CD4-positive, alpha-beta T cell treated with Interleukin-1 beta for 1 hour (primary cell): ENCODE results near the gene DIP2A.
"Not testable (repeated sequence)": the region's sequence is repeated elsewhere in the genome, so short reads cannot be mapped to it uniquely, and the experiment has no call there.

ENCODE experiments used
- DNase-seq, 2 donors: peaks; one replicate each; pipeline ENCODE4 v3.0.0-alpha.2; 2020 to 2022

DIP2A gene

DNA sequence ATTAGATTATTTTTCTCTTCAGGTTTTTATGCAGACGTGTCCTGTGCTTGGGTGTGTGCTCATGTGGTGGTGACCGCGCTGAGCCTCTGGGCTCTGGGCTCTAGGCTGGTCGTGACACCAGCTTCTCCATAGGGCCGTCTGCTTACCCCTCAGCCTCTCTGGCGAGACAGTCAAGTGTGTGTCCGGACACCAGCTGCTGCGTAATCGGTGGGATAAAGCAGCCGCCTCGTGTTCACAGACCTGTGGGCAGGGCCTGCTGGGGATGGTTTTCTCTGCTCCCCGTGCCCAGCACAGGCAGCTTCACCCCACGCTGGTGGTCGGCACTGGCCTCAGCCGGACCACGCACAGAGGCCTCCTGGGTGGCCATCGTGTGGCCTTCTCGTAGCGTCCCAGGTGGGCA lies 33.6 kb upstream of the DIP2A start:
- peak; percentile 9 to 17 for DNase-seq

DNA sequence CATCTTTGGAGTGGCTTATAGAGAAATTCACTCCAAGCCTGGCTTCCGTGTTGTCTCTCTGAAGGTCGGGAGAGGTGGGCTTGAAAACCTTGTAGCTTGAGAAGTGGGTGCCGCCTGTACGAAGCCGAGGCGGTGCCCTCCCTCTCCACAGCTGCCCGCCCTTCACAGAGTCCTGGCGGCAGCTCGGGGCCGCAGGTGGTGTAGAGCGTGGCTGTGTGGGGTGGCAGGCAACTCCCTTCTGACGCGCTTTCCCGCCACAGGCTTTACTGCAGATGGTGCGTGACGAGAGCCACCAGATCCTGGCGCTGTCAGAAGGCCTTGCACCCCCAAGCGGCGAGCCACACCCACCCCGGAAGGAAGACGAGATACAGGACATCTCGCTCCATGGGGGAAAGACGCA lies 33.1 kb upstream of the DIP2A start:
- DNase-seq: peak; percentile 72 to 78

DNA sequence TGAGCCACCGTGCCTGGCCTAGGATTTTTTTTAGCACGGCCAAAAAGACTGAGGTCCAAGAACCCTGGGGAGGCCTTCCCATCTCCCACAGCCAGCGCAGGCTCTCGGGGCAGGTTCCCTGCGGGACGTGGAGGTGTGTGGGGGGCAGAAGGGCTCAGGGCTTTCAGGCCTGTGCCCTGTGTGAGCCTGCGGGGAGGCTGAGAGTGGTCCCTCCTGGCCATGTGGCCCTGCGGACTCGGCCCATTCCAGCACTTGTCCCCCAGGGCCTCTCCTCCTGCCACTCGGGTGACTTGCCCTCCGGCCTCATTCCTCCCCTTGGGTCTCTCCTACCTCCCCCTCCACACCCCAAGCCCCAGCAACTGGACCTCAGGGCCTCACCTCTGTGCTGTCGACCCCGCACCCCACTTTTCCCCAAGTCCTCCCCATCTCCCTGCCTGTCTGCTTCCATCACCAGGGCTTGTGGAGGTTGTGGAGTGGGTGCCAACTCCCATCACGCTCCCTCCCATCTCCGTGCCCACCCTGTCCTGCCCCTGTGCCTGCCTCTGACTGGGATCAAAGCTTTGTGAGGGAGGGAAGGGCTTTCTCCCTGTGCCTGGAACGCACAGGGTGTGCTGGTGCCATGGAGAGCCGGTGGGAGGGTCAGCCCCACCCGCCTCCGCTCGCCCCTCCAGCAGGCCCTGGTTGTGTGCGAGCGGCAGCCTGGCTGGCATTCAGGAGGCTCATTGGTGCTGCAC lies 32.2 kb upstream of the DIP2A start:
- DNase-seq: no peak

DNA sequence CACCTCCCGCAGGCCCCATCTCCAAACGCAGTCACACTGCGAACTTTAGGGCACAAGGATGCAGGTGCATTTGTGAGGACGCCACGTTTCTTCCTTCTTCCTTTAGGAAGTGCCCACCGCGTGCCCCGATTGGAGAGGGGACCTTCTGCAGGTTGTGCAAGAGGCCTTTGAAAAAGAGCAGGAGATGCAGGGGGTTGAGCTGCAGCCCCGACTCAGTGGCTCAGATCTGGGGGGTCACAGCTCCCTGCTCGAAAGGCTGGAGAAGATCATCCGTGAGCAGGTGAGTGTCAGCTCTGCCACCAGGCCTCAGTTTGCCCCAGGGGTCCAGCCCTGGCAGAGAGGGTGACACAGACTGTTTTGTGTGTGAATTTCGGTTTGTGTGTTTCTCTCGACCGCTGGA lies 31.2 kb upstream of the DIP2A start:
- DNase-seq: no peak

DNA sequence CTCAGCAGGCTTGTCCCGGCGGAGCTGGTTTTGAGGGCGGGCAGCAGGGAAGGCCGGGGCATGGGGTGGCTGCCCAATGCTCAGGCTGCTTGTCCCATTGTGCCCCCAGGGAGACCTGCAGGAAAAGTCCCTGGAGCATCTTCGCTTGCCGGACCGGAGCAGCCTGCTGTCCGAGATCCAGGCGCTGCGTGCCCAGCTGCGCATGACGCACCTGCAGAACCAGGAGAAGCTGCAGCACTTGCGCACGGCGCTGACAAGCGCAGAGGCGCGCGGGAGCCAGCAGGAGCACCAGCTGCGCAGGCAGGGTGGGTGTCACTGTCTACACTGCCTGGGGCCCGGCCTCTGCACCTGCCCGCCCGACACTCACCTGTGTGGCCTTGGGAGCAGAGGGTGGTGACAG lies 30.4 kb upstream of the DIP2A start:
- no peak for DNase-seq

DNA sequence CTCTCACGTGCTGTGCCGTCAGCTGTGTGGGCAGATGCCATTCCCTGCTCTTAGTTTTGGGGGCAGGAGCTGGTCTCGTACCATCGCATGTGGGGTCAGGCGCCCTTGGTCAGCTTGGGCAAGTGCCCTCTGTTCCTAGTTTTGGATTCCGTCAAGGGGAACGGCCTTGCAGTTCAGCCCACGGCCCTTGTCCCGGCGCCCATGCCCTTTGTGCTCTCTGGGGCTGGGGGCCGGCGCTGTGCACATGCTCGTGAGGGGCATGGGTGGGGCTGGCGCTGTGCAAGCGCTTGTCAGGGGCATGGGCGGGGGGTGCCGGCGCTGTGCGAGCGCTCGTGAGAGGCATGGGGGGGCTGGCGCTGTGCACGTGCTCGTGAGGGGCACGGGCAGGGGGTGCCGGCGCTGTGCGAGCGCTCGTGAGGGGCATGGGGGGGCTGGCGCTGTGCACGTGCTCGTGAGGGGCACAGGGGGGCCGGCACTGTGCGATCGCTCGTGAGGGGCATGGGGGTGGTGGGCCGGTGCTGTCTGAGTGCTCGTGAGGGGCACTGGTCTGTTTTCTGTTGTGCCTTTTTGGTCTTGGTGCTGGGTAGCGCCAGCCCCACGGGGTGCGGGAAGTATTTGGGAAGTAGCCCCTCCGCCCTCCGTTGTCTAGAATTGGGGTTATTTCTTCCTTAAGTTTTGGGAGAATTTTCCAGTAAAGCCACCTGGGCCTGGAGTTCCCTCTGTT lies 29.5 kb upstream of the DIP2A start:
- no peak for DNase-seq

DNA sequence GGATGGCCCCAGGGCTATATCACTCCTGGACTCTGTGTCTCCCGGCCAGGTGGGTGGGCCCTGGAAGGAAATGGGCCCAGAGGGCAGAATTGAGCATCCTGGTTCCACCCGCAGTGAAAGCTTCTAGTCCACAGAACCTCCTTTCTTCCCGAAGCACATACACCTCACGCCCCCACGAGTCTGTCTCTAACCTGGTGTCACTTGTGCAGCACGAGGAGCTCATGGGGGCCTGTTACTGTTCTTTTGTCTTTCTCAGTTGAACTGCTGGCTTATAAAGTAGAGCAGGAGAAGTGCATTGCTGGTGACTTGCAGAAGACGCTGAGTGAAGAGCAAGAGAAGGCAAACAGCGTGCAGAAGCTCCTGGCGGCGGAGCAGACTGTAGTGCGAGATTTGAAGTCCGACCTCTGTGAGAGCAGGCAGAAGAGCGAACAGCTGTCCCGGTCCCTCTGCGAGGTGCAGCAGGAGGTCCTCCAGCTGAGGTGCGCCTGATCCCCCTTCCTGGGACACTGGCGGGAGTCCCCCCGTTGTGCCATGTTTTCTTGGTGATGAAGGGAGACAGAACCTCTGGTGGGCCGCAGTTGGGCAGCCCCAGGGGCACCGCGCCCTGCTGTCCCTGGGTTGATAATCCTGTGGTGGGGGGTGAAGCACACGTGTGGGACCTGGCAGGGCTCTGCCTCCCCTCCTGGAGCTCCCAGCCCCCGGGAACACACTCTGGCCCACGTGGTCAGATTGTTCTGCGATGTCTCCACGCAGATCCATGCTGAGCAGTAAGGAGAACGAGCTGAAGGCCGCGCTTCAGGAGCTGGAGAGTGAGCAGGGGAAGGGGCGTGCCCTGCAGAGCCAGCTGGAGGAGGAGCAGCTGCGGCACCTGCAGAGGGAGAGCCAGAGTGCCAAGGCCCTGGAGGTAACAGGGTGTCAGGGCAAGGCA lies 28.7 kb upstream of the DIP2A start:
- no peak for DNase-seq

DNA sequence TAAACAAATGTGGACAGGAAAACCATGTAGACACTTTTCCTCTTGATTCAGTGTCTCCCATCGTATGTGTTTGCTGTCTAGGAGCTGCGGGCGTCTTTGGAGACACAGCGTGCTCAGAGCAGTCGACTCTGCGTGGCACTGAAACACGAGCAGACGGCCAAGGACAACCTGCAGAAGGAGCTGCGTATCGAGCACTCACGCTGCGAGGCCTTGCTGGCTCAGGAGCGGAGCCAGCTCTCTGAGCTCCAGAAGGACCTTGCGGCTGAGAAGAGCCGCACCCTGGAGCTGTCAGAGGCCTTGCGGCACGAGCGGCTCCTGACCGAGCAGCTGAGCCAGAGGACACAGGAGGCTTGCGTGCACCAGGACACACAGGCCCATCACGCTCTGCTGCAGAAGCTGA lies 27.2 kb upstream of the DIP2A start:
- no peak for DNase-seq

DNA sequence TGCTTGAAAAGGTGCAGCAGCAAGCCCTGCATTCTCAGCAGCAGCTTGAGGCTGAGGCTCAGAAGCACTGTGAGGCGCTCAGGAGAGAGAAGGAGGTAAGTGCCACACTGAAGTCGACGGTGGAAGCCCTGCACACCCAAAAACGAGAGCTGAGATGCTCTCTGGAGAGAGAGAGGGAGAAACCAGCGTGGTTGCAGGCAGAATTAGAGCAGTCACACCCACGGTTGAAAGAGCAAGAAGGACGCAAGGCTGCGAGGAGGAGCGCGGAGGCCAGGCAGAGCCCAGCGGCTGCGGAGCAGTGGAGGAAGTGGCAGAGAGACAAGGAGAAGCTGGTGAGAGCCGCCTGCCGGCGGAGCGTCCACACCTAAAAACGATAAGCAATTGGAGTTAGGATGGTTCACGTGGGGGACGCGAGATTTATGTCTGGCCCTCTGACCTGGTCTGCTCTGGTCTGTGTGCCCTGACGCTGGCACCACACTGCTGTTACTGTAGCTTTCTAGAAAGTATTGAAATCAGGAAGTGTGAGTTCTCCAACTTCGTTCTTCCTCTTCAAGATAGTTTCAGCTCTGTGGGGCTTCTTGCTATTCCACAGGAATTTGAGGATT lies 26.7 kb upstream of the DIP2A start:
- DNase-seq: peak in 1 of 2 donors; percentile 19

DNA sequence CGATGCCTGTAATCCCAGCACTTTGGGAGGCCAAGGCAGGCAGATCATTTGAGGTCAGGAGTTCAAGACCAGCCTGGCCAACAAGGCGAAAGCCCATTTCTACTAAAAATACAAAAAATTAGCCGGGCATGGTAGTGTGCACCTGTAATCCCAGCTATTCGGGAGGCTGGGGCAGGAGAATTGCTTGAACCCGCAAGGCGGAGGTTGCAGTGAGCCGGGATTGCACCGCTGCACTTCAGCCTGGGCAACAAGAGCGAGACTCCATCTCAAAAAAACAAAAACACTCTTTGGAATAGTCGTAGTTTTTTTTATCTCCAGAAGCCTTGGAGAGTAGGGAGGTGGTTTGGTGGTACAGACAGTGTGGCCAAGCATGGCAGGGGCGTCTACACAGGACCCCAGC lies 25.6 kb upstream of the DIP2A start:
- not testable (repeated sequence) for DNase-seq

DNA sequence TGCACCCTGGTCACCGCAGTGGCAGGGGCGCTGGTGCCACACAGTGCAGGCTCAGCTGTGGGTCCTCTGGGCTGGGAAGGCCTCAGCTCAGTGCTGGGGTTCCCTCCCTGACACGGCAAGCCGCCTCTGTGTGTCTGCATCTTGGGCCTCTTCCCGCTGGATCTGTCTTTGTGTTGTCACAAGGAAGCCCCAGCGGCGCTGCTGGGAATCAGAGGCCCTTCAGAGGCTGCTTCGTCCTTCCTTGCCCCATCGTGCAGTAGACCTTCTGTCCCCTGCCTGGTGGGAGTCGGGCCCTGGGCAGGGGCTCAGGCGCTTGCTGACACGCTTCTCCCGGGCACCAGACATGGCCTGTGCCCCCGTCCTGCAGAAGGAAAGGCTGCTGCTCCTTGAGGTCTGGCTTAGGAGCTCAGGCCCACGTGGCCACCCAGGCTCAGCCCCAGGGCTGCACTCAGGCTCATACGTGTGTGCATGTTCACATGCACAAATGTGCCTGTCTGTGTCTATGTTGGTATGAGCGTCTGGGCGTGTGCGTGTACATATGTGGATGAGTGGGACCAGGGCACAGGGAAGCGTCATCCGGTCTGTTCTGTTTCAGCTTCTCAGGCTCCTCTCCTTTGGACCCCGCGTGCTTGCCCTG lies 24.3 kb upstream of the DIP2A start:
- DNase-seq: no peak

DNA sequence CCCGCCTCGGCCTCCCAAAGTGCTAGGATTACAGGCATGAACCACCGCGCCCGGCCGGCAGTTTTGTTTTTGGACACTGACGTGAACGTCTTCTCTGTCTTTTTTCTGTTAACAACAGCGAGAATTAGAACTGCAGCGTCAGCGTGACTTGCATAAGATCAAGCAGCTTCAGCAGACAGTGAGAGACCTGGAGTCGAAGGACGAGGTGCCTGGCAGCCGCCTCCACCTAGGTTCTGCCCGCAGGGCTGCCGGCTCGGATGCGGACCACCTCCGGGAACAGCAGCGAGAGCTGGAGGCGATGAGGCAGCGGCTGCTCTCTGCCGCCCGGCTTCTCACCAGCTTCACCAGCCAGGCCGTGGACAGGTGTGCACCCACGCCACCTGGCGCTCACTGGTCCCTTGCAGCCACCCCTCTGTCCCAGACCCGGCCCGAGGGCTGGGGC lies 22.9 kb upstream of the DIP2A start:
- no peak for DNase-seq

DNA sequence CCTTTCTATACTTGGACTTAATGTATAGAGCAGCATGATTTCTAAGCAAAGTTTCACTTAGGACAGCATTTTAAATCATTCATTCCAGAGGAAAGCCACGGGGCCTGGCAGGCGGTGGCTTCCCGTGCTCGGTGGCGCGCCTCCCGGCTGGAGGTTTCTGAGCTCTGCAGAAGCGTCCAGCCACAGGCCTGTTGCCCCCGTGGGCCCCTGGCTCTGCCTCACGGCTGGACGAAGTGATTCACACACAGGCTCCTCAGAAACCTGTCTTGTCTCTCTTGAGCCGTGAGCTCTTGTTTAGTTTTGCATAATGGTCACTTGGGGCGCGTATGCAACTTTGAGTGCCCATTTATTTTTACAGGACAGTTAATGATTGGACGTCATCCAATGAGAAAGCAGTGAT lies 22.1 kb upstream of the DIP2A start:
- DNase-seq: no peak

DNA sequence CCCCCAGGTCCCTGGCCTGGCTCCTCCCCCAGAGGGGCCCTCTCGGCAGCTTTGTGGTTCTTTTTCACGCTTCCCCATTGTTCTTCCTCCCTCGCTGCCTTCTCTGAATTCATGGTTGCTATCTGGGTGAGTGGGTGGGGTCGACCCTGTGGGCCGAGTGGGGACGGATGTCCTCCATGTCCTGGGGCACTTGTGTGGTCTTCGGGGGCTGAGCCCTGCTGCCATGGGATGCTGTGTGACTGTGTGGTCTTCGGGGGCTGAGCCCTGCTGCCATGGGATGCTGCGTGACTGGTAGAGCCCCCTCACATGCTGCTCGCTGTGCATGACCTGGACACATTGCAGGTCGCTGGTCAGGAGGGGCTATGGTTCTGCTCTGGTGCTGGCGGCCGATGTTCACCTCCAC lies 21.6 kb upstream of the DIP2A start:
- DNase-seq: no peak

DNA sequence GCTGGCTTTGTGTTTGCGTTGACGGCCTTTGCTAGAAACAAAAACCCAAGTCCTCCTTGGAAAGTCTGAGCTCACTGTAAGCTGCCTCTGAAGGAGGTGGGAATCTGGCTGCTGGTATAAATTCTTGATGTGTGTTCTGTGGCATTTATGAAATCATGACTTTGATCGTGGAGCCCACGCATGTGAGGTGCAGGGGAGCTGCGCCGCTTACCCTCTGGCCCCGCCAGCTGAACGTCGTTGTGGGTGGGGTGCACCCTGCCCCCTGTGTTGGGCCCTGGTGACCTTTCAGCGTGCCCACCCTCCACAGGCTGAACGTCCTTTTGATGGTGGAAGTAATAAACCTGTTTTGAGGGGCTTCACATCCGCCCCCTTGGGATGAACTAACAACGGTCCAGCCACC lies 21.2 kb upstream of the DIP2A start:
- no peak for DNase-seq

DNA sequence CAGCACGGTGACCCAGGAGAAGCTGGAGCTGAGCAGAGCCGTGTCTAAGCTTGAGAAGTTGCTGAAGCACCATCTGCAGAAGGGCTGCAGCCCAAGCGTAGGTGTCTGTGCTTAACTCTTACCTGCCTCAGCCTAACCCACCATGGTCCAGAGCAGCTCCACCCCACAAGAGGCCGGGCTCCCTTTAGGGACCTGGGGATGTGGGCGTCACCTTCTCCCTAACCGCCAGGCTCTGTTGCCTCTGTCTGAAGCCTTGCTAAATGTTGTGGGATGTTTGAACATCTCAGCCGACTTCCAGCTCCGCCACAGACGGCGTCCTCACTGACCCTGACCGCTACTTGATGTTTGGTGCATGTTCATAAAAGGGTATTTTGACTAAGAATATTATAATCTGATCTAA lies 20.4 kb upstream of the DIP2A start:
- no peak for DNase-seq

DNA sequence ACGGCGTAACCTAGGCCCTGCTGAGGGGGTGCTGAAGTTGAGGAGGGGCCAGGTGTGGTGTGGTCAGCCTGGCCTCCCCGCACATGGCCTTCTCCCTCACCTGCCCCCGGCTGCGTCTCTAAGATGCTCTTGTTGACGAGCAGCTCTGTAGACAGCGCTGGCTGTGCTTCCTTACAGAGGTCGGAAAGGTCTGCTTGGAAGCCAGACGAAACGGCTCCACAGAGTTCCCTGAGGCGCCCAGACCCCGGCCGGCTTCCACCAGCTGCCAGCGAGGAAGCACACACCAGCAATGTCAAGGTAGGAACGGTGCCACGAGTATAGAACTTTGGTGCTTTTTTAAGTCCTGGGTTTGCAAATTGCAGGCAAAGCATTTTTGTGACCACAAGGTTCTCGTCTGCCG lies 18.8 kb upstream of the DIP2A start:
- no peak for DNase-seq

DNA sequence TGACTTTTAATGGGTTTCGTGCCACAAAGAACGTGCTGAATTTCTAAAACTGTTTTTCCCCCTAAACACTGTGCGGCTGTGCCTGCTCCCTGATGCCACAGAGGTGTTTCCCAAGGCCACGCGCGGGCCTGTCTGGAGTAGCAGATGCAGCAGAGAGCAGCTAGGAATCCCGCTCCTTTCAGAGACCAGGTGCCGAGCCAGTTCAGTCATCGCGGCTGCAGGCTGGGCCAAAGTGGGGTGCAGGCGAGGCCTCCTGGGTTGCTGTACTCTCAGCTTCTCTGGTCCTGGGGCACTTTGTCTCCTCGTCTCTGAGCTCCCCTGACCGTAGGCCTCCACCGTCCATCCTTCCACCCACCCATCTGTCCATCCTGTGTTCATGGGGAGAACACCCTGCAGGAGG lies 17.4 kb upstream of the DIP2A start:
- DNase-seq: no peak

DNA sequence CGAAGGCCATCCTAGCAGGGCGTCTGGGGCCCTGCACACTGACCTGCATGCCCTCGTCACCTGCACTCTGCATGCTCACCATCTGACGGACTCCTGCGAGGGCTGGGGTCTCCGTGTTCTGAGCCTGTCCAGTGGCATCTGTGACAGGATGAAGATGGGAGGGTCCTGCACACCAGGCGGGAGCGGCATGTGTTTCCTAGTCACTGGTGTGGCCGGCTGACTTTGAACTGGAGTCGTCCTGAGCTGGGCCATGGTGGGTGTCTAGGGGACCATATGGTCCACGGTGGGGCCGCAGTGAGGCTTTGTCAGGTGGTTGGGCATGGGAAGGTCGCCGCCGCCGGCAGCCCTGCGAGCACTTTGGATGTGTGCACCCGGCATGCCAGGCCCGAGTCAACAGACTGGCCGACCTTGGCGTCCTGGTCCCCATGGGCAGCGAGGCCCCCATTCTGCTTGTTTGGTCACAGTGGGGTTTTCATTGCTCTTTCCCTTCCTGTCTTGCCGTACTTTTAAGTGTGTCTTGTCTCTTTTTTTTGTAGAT lies 16.7 kb upstream of the DIP2A start:
- DNase-seq: no peak

DNA sequence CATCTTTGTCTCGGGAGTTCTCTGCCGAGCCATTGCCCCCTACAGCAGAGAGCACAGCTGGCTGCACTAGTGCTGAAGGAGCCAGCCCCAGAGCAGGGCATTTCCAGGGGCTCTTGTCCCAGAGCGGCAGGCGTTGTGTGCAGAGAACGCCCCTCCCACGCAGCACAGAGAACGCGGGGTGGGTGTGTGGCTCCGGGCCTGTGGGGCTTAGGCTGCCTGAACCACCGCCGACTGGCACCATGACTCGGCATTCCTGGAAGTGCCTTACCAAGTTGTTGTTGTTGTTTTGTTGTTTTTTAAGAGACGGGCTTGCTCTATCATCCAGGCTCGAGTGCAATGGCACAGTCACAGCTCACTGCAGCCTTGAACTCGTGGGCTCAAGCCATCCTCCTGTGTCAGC lies 15.8 kb upstream of the DIP2A start:
- no peak for DNase-seq

DNA sequence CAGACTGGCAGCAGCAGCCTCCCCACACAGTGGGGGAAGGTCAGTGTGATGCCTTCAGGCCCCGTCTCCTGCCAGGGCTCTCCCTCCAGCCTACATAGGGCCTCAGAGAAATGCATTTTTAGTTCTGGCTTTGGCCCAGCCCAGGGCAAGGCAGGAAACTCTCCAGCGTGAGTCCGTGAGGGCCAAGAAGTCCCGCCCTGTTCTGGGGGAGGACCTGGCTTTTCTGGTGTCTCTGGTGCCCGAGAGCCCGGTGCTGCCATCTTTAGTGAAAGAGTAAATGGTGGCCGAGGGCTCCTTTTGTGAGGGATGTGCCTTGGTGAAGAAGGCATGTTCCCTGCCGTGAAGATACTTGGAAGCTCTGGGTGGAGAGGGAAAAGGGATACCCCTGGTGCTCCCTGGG lies 14.8 kb upstream of the DIP2A start:
- DNase-seq: no peak

DNA sequence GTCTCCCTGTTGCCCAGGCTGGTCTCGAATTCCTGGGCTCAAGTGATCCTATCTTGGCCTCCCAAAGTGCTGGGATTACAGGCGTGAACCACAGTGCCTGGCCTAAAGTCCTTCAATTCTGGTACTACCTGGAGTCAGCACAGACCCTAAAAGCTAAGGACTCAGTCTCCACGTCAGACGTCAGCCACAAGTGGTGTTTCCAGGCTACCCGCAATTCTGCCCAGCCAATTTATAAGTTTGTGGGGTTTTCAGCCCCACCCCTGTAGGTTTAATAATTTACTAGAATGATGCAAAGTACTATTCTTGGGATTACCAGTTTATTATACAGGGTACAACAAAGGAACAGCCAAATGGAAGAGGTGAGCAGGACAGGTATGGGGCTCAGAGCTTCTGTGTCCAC lies 10.6 kb upstream of the DIP2A start:
- no peak for DNase-seq
